Measurements from ENCODE around the gene DCAF12L2. TPM values are rescaled to one million over a fixed set of nuclear protein-coding genes. Genes with fewer than 3 reads are reported as not detected.
"Not testable (repeated sequence)": the region's sequence is repeated elsewhere in the genome, so short reads cannot be mapped to it uniquely, and the experiment has no call there.

The DCAF12L2 gene
- total RNA-seq: not detected

GRCh38 chrX:126165721-126166461 lies at the start of gene DCAF12L2:
TSS of gene DCAF12L2 (minus strand) at chrX:126166289. CDS start at chrX:126165924, 365 bp downstream.
- intact Hi-C loops (cut with micrococcal nuclease): no loop called here
- POLR2A ChIA-PET: no interaction called here
- H3K27me3 Mint-ChIP-seq: peaks cover 2% of the 10 kb centered on the region
- no peak within 1 kb of the TSS for H3K4me3 Mint-ChIP-seq
- H3K4me1 Mint-ChIP-seq (ENCODE audit: low read depth): no peaks in the 10 kb centered on the region
- no peak for DNase-seq
- H3K27ac Mint-ChIP-seq: no peak within 1 kb of the TSS
- H3K9me3 Mint-ChIP-seq: no peaks in the 10 kb centered on the region
- CTCF ChIA-PET: no interaction called here
- no peaks in the 10 kb centered on the region for H3K36me3 Mint-ChIP-seq

- H3K4me3 Mint-ChIP-seq; intact Hi-C loops (cut with micrococcal nuclease); CTCF ChIA-PET; H3K36me3 Mint-ChIP-seq; DNase-seq; H3K27me3 Mint-ChIP-seq; H3K27ac Mint-ChIP-seq; H3K9me3 Mint-ChIP-seq; POLR2A ChIA-PET; H3K4me1 Mint-ChIP-seq (ENCODE audit: low read depth): not testable (repeated sequence)
These were observed 24.8 kb upstream of the DCAF12L2 start for GRCh38 chrX:126190888-126191287.

- H3K4me3 Mint-ChIP-seq: no peak overlapping the region
- H3K27ac Mint-ChIP-seq: no peak overlapping the region
- ChIA-PET POLR2A (no interaction called here), CTCF (no interaction called here)
- H3K4me1 Mint-ChIP-seq (ENCODE audit: low read depth): no peaks in the 10 kb centered on the region
- H3K9me3 Mint-ChIP-seq: no peaks in the 10 kb centered on the region
- DNase-seq: no peak
- no peaks in the 10 kb centered on the region for H3K27me3 Mint-ChIP-seq
- no peaks in the 10 kb centered on the region for H3K36me3 Mint-ChIP-seq
- intact Hi-C loops (cut with micrococcal nuclease): no loop called here
These were observed 11.2 kb upstream of the DCAF12L2 start for GRCh38 chrX:126177133-126177840.

GRCh38 chrX:126170720-126171119 lies 4.6 kb upstream of the DCAF12L2 start:
- H3K4me1 Mint-ChIP-seq (ENCODE audit: low read depth): no peaks in the 10 kb centered on the region
- H3K36me3 Mint-ChIP-seq: no peaks in the 10 kb centered on the region
- intact Hi-C loops (cut with micrococcal nuclease): no loop called here
- no peak overlapping the region for H3K27ac Mint-ChIP-seq
- DNase-seq: no peak
- H3K4me3 Mint-ChIP-seq: no peak overlapping the region
- H3K27me3 Mint-ChIP-seq: no peaks in the 10 kb centered on the region
- H3K9me3 Mint-ChIP-seq: no peaks in the 10 kb centered on the region
- POLR2A ChIA-PET: no interaction called here
- CTCF ChIA-PET: no interaction called here

- H3K27ac Mint-ChIP-seq: no peak overlapping the region
These were observed 1.5 kb upstream of the DCAF12L2 start for GRCh38 chrX:126167560-126167959.

GRCh38 chrX:126165401-126165720 lies 728 bp downstream of the DCAF12L2 start:
- H3K36me3 Mint-ChIP-seq: no peaks in the 10 kb centered on the region
- POLR2A ChIA-PET: no interaction called here

More at GRCh38 chrX:126167560-126167959, 1.5 kb upstream of the DCAF12L2 start:
- Mint-ChIP-seq H3K27me3 (peaks cover 2% of the 10 kb centered on the region), H3K36me3 (no peaks in the 10 kb centered on the region), H3K4me1 (ENCODE audit: low read depth) (no peaks in the 10 kb centered on the region), H3K9me3 (no peaks in the 10 kb centered on the region), H3K4me3 (no peak overlapping the region)
- CTCF ChIA-PET: no interaction called here
- intact Hi-C loops (cut with micrococcal nuclease): no loop called here
- POLR2A ChIA-PET: no interaction called here
- no peak for DNase-seq

GRCh38 chrX:126164689-126165400 lies 1.2 kb downstream of the DCAF12L2 start:
- H3K4me3 Mint-ChIP-seq: no peak overlapping the region
- no peak overlapping the region for H3K27ac Mint-ChIP-seq
- ChIA-PET CTCF (no interaction called here), POLR2A (no interaction called here)
- intact Hi-C loops (cut with micrococcal nuclease): no loop called here
- no peaks in the 10 kb centered on the region for H3K9me3 Mint-ChIP-seq
- no peak for DNase-seq
- peaks cover 2% of the 10 kb centered on the region for H3K27me3 Mint-ChIP-seq
- H3K4me1 Mint-ChIP-seq (ENCODE audit: low read depth): no peaks in the 10 kb centered on the region
- no peaks in the 10 kb centered on the region for H3K36me3 Mint-ChIP-seq

More at GRCh38 chrX:126165401-126165720, 728 bp downstream of the DCAF12L2 start:
- no peak for DNase-seq
- no peak overlapping the region for H3K4me3 Mint-ChIP-seq
- H3K27me3 Mint-ChIP-seq: peaks cover 2% of the 10 kb centered on the region
- H3K4me1 Mint-ChIP-seq (ENCODE audit: low read depth): no peaks in the 10 kb centered on the region
- H3K9me3 Mint-ChIP-seq: no peaks in the 10 kb centered on the region
- CTCF ChIA-PET: no interaction called here
- intact Hi-C loops (cut with micrococcal nuclease): no loop called here
- no peak overlapping the region for H3K27ac Mint-ChIP-seq

GRCh38 chrX:126164226-126164625 lies 1.9 kb downstream of the DCAF12L2 start:
- POLR2A ChIA-PET: no interaction called here

GRCh38 chrX:126141014-126141413 lies 25.1 kb downstream of the DCAF12L2 start:
- Mint-ChIP-seq H3K9me3 (no peaks in the 10 kb centered on the region), H3K4me1 (ENCODE audit: low read depth) (no peaks in the 10 kb centered on the region), H3K4me3 (no peak overlapping the region), H3K36me3 (no peaks in the 10 kb centered on the region), H3K27me3 (no peaks in the 10 kb centered on the region), H3K27ac (no peak overlapping the region)
- POLR2A ChIA-PET: no interaction called here
- no peak for DNase-seq
- intact Hi-C loops (cut with micrococcal nuclease): no loop called here
- CTCF ChIA-PET: no interaction called here

More at GRCh38 chrX:126164226-126164625, 1.9 kb downstream of the DCAF12L2 start:
- peaks cover 2% of the 10 kb centered on the region for H3K27me3 Mint-ChIP-seq
- CTCF ChIA-PET: no interaction called here
- DNase-seq: no peak
- no peak overlapping the region for H3K27ac Mint-ChIP-seq
- H3K9me3 Mint-ChIP-seq: no peaks in the 10 kb centered on the region
- H3K4me1 Mint-ChIP-seq (ENCODE audit: low read depth): no peaks in the 10 kb centered on the region
- H3K36me3 Mint-ChIP-seq: no peaks in the 10 kb centered on the region
- intact Hi-C loops (cut with micrococcal nuclease): no loop called here
- no peak overlapping the region for H3K4me3 Mint-ChIP-seq

GRCh38 chrX:126137899-126138298 lies 28.2 kb downstream of the DCAF12L2 start:
- Mint-ChIP-seq H3K36me3 (no peaks in the 10 kb centered on the region), H3K27me3 (no peaks in the 10 kb centered on the region), H3K27ac (no peak overlapping the region), H3K4me1 (ENCODE audit: low read depth) (no peaks in the 10 kb centered on the region), H3K4me3 (no peak overlapping the region), H3K9me3 (peaks cover 1% of the 10 kb centered on the region)
- intact Hi-C loops (cut with micrococcal nuclease): no loop called here
- POLR2A ChIA-PET: no interaction called here
- DNase-seq: no peak
- CTCF ChIA-PET: interaction anchor here (0.6 kb wide), 1 partner anchor 1145 kb away, joined by 3 read pairs; no protein-coding TSS in a partner anchor

- no peak for DNase-seq
- intact Hi-C loops (cut with micrococcal nuclease): no loop called here
- Mint-ChIP-seq H3K27me3 (no peaks in the 10 kb centered on the region), H3K27ac (no peak overlapping the region), H3K4me3 (no peak overlapping the region), H3K36me3 (no peaks in the 10 kb centered on the region), H3K4me1 (ENCODE audit: low read depth) (no peaks in the 10 kb centered on the region), H3K9me3 (no peaks in the 10 kb centered on the region)
- POLR2A ChIA-PET: no interaction called here
- CTCF ChIA-PET: no interaction called here
These were observed 41.4 kb downstream of the DCAF12L2 start for GRCh38 chrX:126124721-126125120.
